ENCODE results near the gene CDH23.

Gene CDH23

DNA sequence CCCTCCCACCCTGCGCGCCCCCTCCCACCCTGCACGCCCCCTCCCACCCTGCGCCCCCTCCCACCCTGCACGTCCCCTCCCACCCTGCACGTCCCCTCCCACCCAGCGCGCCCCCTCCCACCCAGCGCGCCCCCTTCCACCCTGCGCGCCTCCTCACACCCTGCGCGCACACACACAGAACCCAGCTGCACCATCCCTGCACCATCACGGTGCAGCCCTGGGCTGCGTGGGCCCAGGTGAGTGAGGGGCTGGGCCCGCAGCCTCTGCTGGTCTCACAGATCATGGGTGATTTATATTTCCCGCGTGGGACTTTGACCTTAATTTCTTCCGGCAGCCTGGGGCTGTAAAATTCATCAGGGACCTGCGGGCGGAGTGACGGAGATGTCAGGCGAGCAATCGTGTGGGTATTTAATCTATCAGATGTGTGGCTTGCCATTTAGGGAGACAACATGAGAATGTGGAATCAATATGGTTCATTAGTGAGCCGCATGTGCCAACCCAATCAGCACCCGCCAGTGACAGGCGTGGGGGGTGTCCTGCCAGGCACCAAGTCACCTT lies 265.1 kb downstream of the CDH23 start:
- POLR2A ChIA-PET: no interaction called here
- CTCF ChIA-PET: no interaction called here
- TF ChIP-seq LEF1 (IDR thresholded peaks at IDR 0.05; ENCODE audit: borderline replicate concordance) (no peak), L3MBTL2 (conservative IDR thresholded peaks at IDR 0.05) (no peak), SUZ12 (IDR thresholded peaks at IDR 0.05) (no peak), ELF4 (IDR thresholded peaks at IDR 0.05) (no peak), BHLHE40 (IDR thresholded peaks at IDR 0.05; ENCODE audit: borderline replicate concordance) (no peak), CTBP1 (IDR thresholded peaks at IDR 0.05; ENCODE audit: borderline replicate concordance) (no peak), SP1 (IDR thresholded peaks at IDR 0.05) (no peak), TARDBP (IDR thresholded peaks at IDR 0.05) (no peak), FOXK2 (IDR thresholded peaks at IDR 0.05) (no peak), FOXA1 (IDR thresholded peaks at IDR 0.05) (no peak), ARNT (IDR thresholded peaks at IDR 0.05) (no peak), ZNF384 (IDR thresholded peaks at IDR 0.05) (no peak), HDGF (IDR thresholded peaks at IDR 0.05; ENCODE audit: borderline replicate concordance) (no peak)
- TF ChIP-seq, protein P1, sequence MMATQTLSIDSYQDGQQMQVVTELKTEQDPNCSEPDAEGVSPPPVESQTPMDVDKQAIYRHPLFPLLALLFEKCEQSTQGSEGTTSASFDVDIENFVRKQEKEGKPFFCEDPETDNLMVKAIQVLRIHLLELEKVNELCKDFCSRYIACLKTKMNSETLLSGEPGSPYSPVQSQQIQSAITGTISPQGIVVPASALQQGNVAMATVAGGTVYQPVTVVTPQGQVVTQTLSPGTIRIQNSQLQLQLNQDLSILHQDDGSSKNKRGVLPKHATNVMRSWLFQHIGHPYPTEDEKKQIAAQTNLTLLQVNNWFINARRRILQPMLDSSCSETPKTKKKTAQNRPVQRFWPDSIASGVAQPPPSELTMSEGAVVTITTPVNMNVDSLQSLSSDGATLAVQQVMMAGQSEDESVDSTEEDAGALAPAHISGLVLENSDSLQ (IDR thresholded peaks at IDR 0.05): no peak
- DNase-seq (ENCODE audit: extremely low spot score): no peak

- no peak for DNase-seq (ENCODE audit: extremely low spot score)
- TF ChIP-seq ARNT (IDR thresholded peaks at IDR 0.05) (no peak), FOXA1 (IDR thresholded peaks at IDR 0.05) (no peak), ZNF384 (IDR thresholded peaks at IDR 0.05) (no peak), FOXM1 (IDR thresholded peaks at IDR 0.05; ENCODE audit: borderline replicate concordance) (no peak), NFRKB (IDR thresholded peaks at IDR 0.05) (no peak), CTBP1 (IDR thresholded peaks at IDR 0.05; ENCODE audit: borderline replicate concordance) (no peak), ELF4 (IDR thresholded peaks at IDR 0.05) (no peak), SP1 (IDR thresholded peaks at IDR 0.05) (no peak), BHLHE40 (IDR thresholded peaks at IDR 0.05; ENCODE audit: borderline replicate concordance) (no peak), LEF1 (IDR thresholded peaks at IDR 0.05; ENCODE audit: borderline replicate concordance) (no peak), FOXK2 (IDR thresholded peaks at IDR 0.05) (no peak), HDGF (IDR thresholded peaks at IDR 0.05; ENCODE audit: borderline replicate concordance) (no peak), TARDBP (IDR thresholded peaks at IDR 0.05) (no peak), SUZ12 (IDR thresholded peaks at IDR 0.05) (no peak), L3MBTL2 (conservative IDR thresholded peaks at IDR 0.05) (no peak)
- TF ChIP-seq, protein P1 (IDR thresholded peaks at IDR 0.05): no peak
- ChIA-PET POLR2A (no interaction called here), CTCF (no interaction called here)
Observed at GRCh38 chr10:71663311-71663710, 266.6 kb downstream of the CDH23 start.

GRCh38 chr10:71664585-71664984 lies 267.9 kb downstream of the CDH23 start:
- DNase-seq (ENCODE audit: extremely low spot score): no peak
- no peak for TF ChIP-seq ELF4 (IDR thresholded peaks at IDR 0.05)
- no peak for TF ChIP-seq CTBP1 (IDR thresholded peaks at IDR 0.05; ENCODE audit: borderline replicate concordance)
- no peak for TF ChIP-seq TARDBP (IDR thresholded peaks at IDR 0.05)
- TF ChIP-seq, protein P1 (IDR thresholded peaks at IDR 0.05): no peak
- TF ChIP-seq L3MBTL2 (conservative IDR thresholded peaks at IDR 0.05): no peak
- TF ChIP-seq LEF1 (IDR thresholded peaks at IDR 0.05; ENCODE audit: borderline replicate concordance): no peak
- ChIA-PET POLR2A (no interaction called here), CTCF (interaction anchor here (0.7 to 1.2 kb wide), 3 partner anchors 9 to 22 kb away, joined by 3 to 4 read pairs (median 3); no protein-coding TSS in a partner anchor)

DNA sequence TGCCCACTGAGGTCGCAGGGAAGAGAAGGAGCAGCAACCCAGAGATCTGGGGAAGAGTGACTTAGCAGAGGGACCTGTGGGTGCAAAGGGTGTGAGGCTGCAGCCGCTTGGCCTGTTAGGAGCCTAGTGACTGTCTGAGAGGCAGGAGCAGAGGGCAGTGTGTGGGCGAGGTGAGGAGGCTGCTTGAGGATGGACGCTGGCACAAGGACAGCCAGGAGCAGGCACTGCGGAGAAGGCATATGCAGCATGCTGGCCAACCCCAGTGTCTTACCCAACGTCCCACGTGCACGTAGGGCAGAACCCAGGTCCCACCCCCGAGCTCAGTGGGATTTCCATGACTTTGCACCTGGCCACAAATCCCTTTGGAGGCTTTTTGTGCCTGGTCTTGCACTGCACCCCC lies 268.7 kb downstream of the CDH23 start:
- ChIA-PET POLR2A (no interaction called here), CTCF (interaction anchor here (1.2 kb wide), 1 partner anchor 19 kb away, joined by 3 read pairs; no protein-coding TSS in a partner anchor)
- no peak for DNase-seq (ENCODE audit: extremely low spot score)
- TF ChIP-seq FOXK2 (IDR thresholded peaks at IDR 0.05): no peak
- TF ChIP-seq FOXA1 (IDR thresholded peaks at IDR 0.05): no peak
- TF ChIP-seq, protein P1 (IDR thresholded peaks at IDR 0.05): no peak
- TF ChIP-seq LEF1 (IDR thresholded peaks at IDR 0.05; ENCODE audit: borderline replicate concordance): no peak
- no peak for TF ChIP-seq L3MBTL2 (conservative IDR thresholded peaks at IDR 0.05)
- TF ChIP-seq SP1 (IDR thresholded peaks at IDR 0.05): no peak
- no peak for TF ChIP-seq FOXM1 (IDR thresholded peaks at IDR 0.05; ENCODE audit: borderline replicate concordance)

- TF ChIP-seq SP1 (IDR thresholded peaks at IDR 0.05) (no peak), TARDBP (IDR thresholded peaks at IDR 0.05) (no peak), SUZ12 (IDR thresholded peaks at IDR 0.05) (no peak), ZNF384 (IDR thresholded peaks at IDR 0.05) (no peak)
- no peak for DNase-seq (ENCODE audit: extremely low spot score)
- POLR2A ChIA-PET: no interaction called here
- CTCF ChIA-PET: no interaction called here
Observed at GRCh38 chr10:71666639-71667386, 270.1 kb downstream of the CDH23 start.

- no peak for DNase-seq (ENCODE audit: extremely low spot score)
- CTCF ChIA-PET: interaction anchor here (1.0 kb wide), 1 partner anchor 30 kb away, joined by 3 read pairs; no protein-coding TSS in a partner anchor
- POLR2A ChIA-PET: no interaction called here
- TF ChIP-seq L3MBTL2 (conservative IDR thresholded peaks at IDR 0.05) (no peak), CTBP1 (IDR thresholded peaks at IDR 0.05; ENCODE audit: borderline replicate concordance) (no peak)
Observed at GRCh38 chr10:71667387-71667752, 270.6 kb downstream of the CDH23 start.

Data from HEK293T (cell line).